Right lobe of liver (tissue), 6 donors: ENCODE results near the gene SEBOX. TPM values are rescaled to one million over a fixed set of nuclear protein-coding genes. Genes with fewer than 3 reads are reported as not detected.

Experiments used
- ATAC-seq, 4 donors: fragments of 200-7000 bp; cut with Tn5 transposase; one replicate each; pipeline ENCODE4 v1.9.1; 2020; ENCODE audit warnings: mild to moderate bottlenecking in 4 of 4, moderate library complexity in 4 of 4
- DNase-seq, 3 donors: peaks; one replicate each; pipeline ENCODE4 v3.0.0-alpha.2; 2020
- H3K27ac ChIP-seq, 3 donors: fragments of 200-600 bp; one replicate each; pipeline ENCODE4 v1.8.0; 2022
- H3K27me3 ChIP-seq, 2 donors: fragments of 200-600 bp; one replicate each; pipeline ENCODE4 v1.8.0; 2022
- H3K36me3 ChIP-seq, 4 donors: fragments of 200-600 bp; sonication (generic) in 1 of 4; one replicate each; pipeline versions ENCODE4 v1.5.1 to v1.8.0; 2017 to 2022; ENCODE audit warnings: control low read depth in 1 of 4
- H3K4me1 ChIP-seq, 4 donors: fragments of 200-600 bp; sonication (generic) in 1 of 4; one replicate each; pipeline versions ENCODE4 v1.5.1 to v1.8.0; 2017 to 2022; ENCODE audit warnings: control low read depth in 1 of 4
- H3K4me3 ChIP-seq, 3 donors: fragments of 200-600 bp; one replicate each; pipeline ENCODE4 v1.8.0; 2022
- H3K9me3 ChIP-seq, 4 donors: fragments of 200-600 bp; sonication (generic) in 1 of 4; one replicate each; pipeline versions ENCODE4 v1.5.1 to v1.8.0; 2017 to 2022; ENCODE audit warnings: control low read depth in 1 of 4
- CTCF ChIP-seq, 4 donors: fragments of 200-600 bp in 3 of 4; fragments of 450-650 bp in 1 of 4; IDR thresholded peaks; one replicate each; pipeline versions ENCODE4 v1.5.1 to v1.8.0; 2016 to 2022; ENCODE audit warnings: antibody characterized with exemption in 4 of 4, mild to moderate bottlenecking in 2 of 4
- POLR2A ChIP-seq: fragments of 450-650 bp; IDR thresholded peaks from one replicate; pipeline ENCODE4 v1.6.1; 2017; ENCODE audit warnings: antibody characterized with exemption, mild to moderate bottlenecking
- WGBS: methylation state at CpG from one replicate; pipeline ENCODE4 v1.1.6; 2018; ENCODE audit warnings: low coverage, low lambda C conversion rate; ENCODE audit not compliant: insufficient coverage; ENCODE audit errors: missing lambda C conversion rate; 5-methylcytosine and 5-hydroxymethylcytosine counted together
- intact Hi-C, 2 donors: fragments of 100-400 bp; cut with DNase I; formaldehyde crosslinking; loops; one replicate each; pipeline versions ENCODE4 v1.11.2 to v1.14.1; 2022
- total RNA-seq, 6 experiments: library from RNA; depleted of rRNA in 2 of 6; stranded (reverse); fragments of >200 nt in 2 of 6; fragmentation: NEBNext Ultra II Directional in 3 of 6; extraction: Animal tissue kit (Norgen Biotek cat#: 25700) in 3 of 6; gene quantifications; one replicate each; pipeline versions ENCODE4 v1.1.0 to v1.2.4, GENCODE V29; 2016 to 2023
- donor health status: DM: no; HTN: yes; CAD: no.
- donor health status: DM: no; HTN: no; CAD: no.
- donor health status: DM: no; HTN: no; CAD: no.
- donor health status: DM: no; HTN: yes; CAD: no.
- donor health status: DM: no; HTN: yes; CAD: no.

SEBOX gene
- total RNA-seq, 6 experiments from 2014 or later = not detected

GRCh38 chr17:28320215-28321061 lies 44.6 kb downstream of the SEBOX start:
- Histone ChIP-seq H3K4me1 (peaks cover 0 to 57% (median 8%) of the 10 kb centered on the region in 4 donors), H3K27me3 (no peaks in the 10 kb centered on the region), H3K9me3 (no peaks in the 10 kb centered on the region), H3K36me3 (no peaks in the 10 kb centered on the region), H3K4me3 (peak overlapping the region; percentile 67 to 77 (median 75)), H3K27ac (peak overlapping the region; percentile 76 to 91 (median 89))
- DNase-seq = no peak
- TF ChIP-seq CTCF (IDR thresholded peaks at IDR 0.05) (no peak), POLR2A (no peak)
- WGBS = 28% methylated on average over 8 of the region's 8 CpGs
- intact Hi-C loops = no loop called here
- no peak for ATAC-seq

GRCh38 chr17:28319598-28319935 lies 45.4 kb downstream of the SEBOX start:
- no peaks in the 10 kb centered on the region for H3K36me3 ChIP-seq
- peak overlapping the region; percentile 67 to 77 (median 75) for H3K4me3 ChIP-seq
- no peak for TF ChIP-seq POLR2A
- TF ChIP-seq CTCF (IDR thresholded peaks at IDR 0.05) = no peak
- H3K27me3 ChIP-seq = no peaks in the 10 kb centered on the region
- WGBS = 0% methylated on average over 7 of the region's 7 CpGs
- intact Hi-C loops = no loop called here
- DNase-seq (no peak), ATAC-seq (peak in 3 of 4 donors; percentile 1 to 9 (median 3))
- peak overlapping the region; percentile 76 to 91 (median 89) for H3K27ac ChIP-seq
- H3K9me3 ChIP-seq = no peaks in the 10 kb centered on the region
- peaks cover 0 to 48% (median 4%) of the 10 kb centered on the region in 4 donors for H3K4me1 ChIP-seq

GRCh38 chr17:28318759-28319597 lies 46.0 kb downstream of the SEBOX start, which contains the start of gene TMEM97:
TSS of gene TMEM97 (plus strand) at chr17:28319200. CDS start at chr17:28319240, 40 bp downstream.
- intact Hi-C loops = no loop called here
- Histone ChIP-seq H3K9me3 (no peaks in the 10 kb centered on the region), H3K4me1 (peaks cover 0 to 42% (median 3%) of the 10 kb centered on the region in 4 donors), H3K27me3 (no peaks in the 10 kb centered on the region), H3K4me3 (peak within 1 kb of the TSS; percentile 67 to 77 (median 75)), H3K36me3 (no peaks in the 10 kb centered on the region), H3K27ac (peak within 1 kb of the TSS; percentile 76 to 91 (median 89))
- 0% methylated on average over 20 of the region's 72 CpGs for WGBS
- ATAC-seq (peak; percentile 95 to 98 (median 96)), DNase-seq (peak; percentile 95 to 98 (median 97))
- TF ChIP-seq POLR2A = peak; percentile 48
- peak in 2 of 4 donors; percentile 7 to 29 for TF ChIP-seq CTCF (IDR thresholded peaks at IDR 0.05)

- Histone ChIP-seq H3K4me1 (peaks cover 0 to 34% (median 0%) of the 10 kb centered on the region in 4 donors), H3K36me3 (no peaks in the 10 kb centered on the region), H3K9me3 (no peaks in the 10 kb centered on the region), H3K4me3 (peak overlapping the region; percentile 67 to 77 (median 75)), H3K27me3 (no peaks in the 10 kb centered on the region), H3K27ac (peak overlapping the region in 1 of 3 donors; percentile 31)
- DNase-seq = no peak
- no peak for TF ChIP-seq CTCF (IDR thresholded peaks at IDR 0.05)
- no peak for TF ChIP-seq POLR2A
- intact Hi-C loops = no loop called here
- WGBS = 13% methylated on average over 34 of the region's 40 CpGs
- peak in 1 of 4 donors; percentile 0 for ATAC-seq
These were observed 46.8 kb downstream of the SEBOX start for GRCh38 chr17:28317966-28318758.
